HepG2 (cell line): Measurements from ENCODE around the gene AKAP14. TPM values are rescaled to one million over a fixed set of nuclear protein-coding genes. Genes with fewer than 3 reads are reported as not detected.

Source experiments
- ARNT2 ChIP-seq: sonication (generic); formaldehyde crosslinking; IDR thresholded peaks from 2 replicates; pipeline ENCODE4 v1.8.0; 2022; ENCODE audit warnings: mild to moderate bottlenecking, low read depth, missing genetic modification reagents, moderate library complexity
- ATF2 ChIP-seq: sonication (generic); formaldehyde crosslinking; IDR thresholded peaks from 2 replicates; pipeline ENCODE4 v1.4.0; 2020; ENCODE audit warnings: missing genetic modification reagents
- BORCS8-MEF2B ChIP-seq: sonication (generic); formaldehyde crosslinking; IDR thresholded peaks from 2 replicates; pipeline ENCODE4 v1.8.0; 2022; ENCODE audit warnings: mild to moderate bottlenecking, missing genetic modification reagents
- CENPBD1 ChIP-seq: sonication (generic); formaldehyde crosslinking; IDR thresholded peaks from 2 replicates; pipeline ENCODE4 v1.8.0; 2022; ENCODE audit warnings: missing genetic modification reagents, low read depth, mild to moderate bottlenecking, borderline replicate concordance
- FOXA3 ChIP-seq: IDR thresholded peaks from 2 replicates; pipeline ENCODE4 v1.6.1; 2016; ENCODE audit warnings: missing genetic modification reagents, missing compliant biosample characterization
- GATAD1 ChIP-seq: IDR thresholded peaks from 2 replicates; pipeline ENCODE4 v1.6.1; 2016; ENCODE audit warnings: missing genetic modification reagents, missing compliant biosample characterization
- GMEB1 ChIP-seq: sonication (generic); formaldehyde crosslinking; IDR thresholded peaks from 2 replicates; pipeline ENCODE4 v1.5.1; 2020; ENCODE audit warnings: missing genetic modification reagents, mild to moderate bottlenecking, borderline replicate concordance
- HDAC1 ChIP-seq: sonication (generic); formaldehyde crosslinking; IDR thresholded peaks from 2 replicates; pipeline ENCODE4 v1.5.1; 2020; ENCODE audit warnings: mild to moderate bottlenecking, missing genetic modification reagents
- HIVEP1 ChIP-seq: sonication (generic); formaldehyde crosslinking; IDR thresholded peaks from 2 replicates; pipeline ENCODE4 v1.4.0; 2020; ENCODE audit warnings: mild to moderate bottlenecking, missing genetic modification reagents
- HNRNPLL ChIP-seq: fragments of 200-400 bp; formaldehyde crosslinking; IDR thresholded peaks from 2 replicates; pipeline ENCODE4 v1.6.1; 2017; ENCODE audit warnings: mild to moderate bottlenecking, low read depth, low read length; ENCODE audit not compliant: poor library complexity, severe bottlenecking
- KDM5A ChIP-seq: fragments of 200-600 bp; sonication (generic); IDR thresholded peaks from 2 replicates; pipeline ENCODE4 v1.7.0; 2018; ENCODE audit warnings: antibody characterized with exemption, mild to moderate bottlenecking, low read length, borderline replicate concordance
- MXD4 ChIP-seq: IDR thresholded peaks from 2 replicates; pipeline ENCODE4 v1.6.1; 2016; ENCODE audit warnings: mild to moderate bottlenecking, missing biosample characterization, missing genetic modification reagents
- MXI1 ChIP-seq: IDR thresholded peaks from 3 replicates; pipeline ENCODE4 v1.6.1; 2012; ENCODE audit warnings: low read depth, low read length, inconsistent platforms, borderline replicate concordance
- MYC ChIP-seq: sonication (generic); formaldehyde crosslinking; IDR thresholded peaks from 2 replicates; pipeline ENCODE4 v1.9.0; 2021; ENCODE audit warnings: missing genetic modification reagents, borderline replicate concordance
- PHF8 ChIP-seq: sonication (generic); formaldehyde crosslinking; IDR thresholded peaks from 2 replicates; pipeline ENCODE4 v1.5.0; 2020; ENCODE audit warnings: missing genetic modification reagents
- RBFOX2 ChIP-seq: fragments of 200-400 bp; formaldehyde crosslinking; IDR thresholded peaks from 2 replicates; pipeline ENCODE4 v1.6.1; 2017; ENCODE audit warnings: low read depth, mild to moderate bottlenecking, low read length
- YY1 ChIP-seq: IDR thresholded peaks from 2 replicates; pipeline ENCODE4 v1.6.1; 2011; ENCODE audit warnings: low read length, low read depth, moderate library complexity, mild to moderate bottlenecking; ENCODE audit not compliant: insufficient read depth, insufficient replicate concordance
- ZNF142 ChIP-seq: sonication (generic); formaldehyde crosslinking; IDR thresholded peaks from 2 replicates; pipeline ENCODE4 v1.4.0; 2020; ENCODE audit warnings: missing genetic modification reagents
- ZNF251 ChIP-seq: sonication (generic); formaldehyde crosslinking; IDR thresholded peaks from 2 replicates; pipeline ENCODE4 v1.9.0; 2021; ENCODE audit warnings: mild to moderate bottlenecking, missing genetic modification reagents
- polyA plus RNA-seq, 8 experiments: library from polyadenylated mRNA; depleted of rRNA in 3 of 8; stranded (reverse) in 7 of 8; unstranded in 1 of 8; fragments of >200 nt; fragmentation: Illumina TruSeq in 4 of 8; extraction: Trizol in 4 of 8; gene quantifications; 2 replicates each; pipeline versions ENCODE4 v1.2.1 to v1.2.3, GENCODE V29; 2011 to 2016; ENCODE audit warnings: low read depth in 4 of 8, missing spikeins in 1 of 8, mixed read lengths in 1 of 8; ENCODE audit not compliant: insufficient read depth in 1 of 8
- total RNA-seq, 5 experiments: library from RNA; depleted of rRNA; stranded (reverse); fragments of >200 nt; fragmentation: Illumina TruSeq; extraction: Trizol; gene quantifications; 2 replicates each; pipeline ENCODE4 v1.2.3, GENCODE V29; 2016; ENCODE audit warnings: low read depth in 1 of 5

Gene AKAP14
- total and polyA plus RNA-seq, 2 of the 13 experiments (the other 11 are each of a cell fraction or from before 2014, with no cell fraction given), result 0.20 to 1.7 TPM

GRCh38 chrX:119852382-119853353 lies 43.0 kb upstream of the AKAP14 start, which contains the start of gene UPF3B (continued):
- TF ChIP-seq PHF8 (CRISPR knock-in tag), result peak; percentile 83
- TF ChIP-seq YY1, result peak; percentile 94
- TF ChIP-seq ZNF142, result no peak
- TF ChIP-seq ZNF251 (CRISPR knock-in tag), result no peak
- TF ChIP-seq HDAC1 (CRISPR knock-in tag), result peak; percentile 25; the same call in 1 of the 2 replicates
- TF ChIP-seq MXI1, result peak; percentile 65; the same call in 1 of the 3 replicates
- no peak for TF ChIP-seq MXD4 (CRISPR knock-in tag)
- peak; percentile 33; the same call in 1 of the 2 replicates for TF ChIP-seq MYC
- TF ChIP-seq KDM5A, result peak; percentile 76; the same call in 1 of the 2 replicates
- TF ChIP-seq ATF2 (CRISPR knock-in tag), result no peak
- peak; percentile 26; the same call in 1 of the 2 replicates for TF ChIP-seq GMEB1
- TF ChIP-seq FOXA3 (CRISPR knock-in tag), result 0 out of 2 replicates have a peak, but pooled peaks have one; percentile 4
- peak; percentile 78; the same call in 1 of the 2 replicates for TF ChIP-seq ARNT2 (CRISPR knock-in tag)
- peak; percentile 53; the same call in 1 of the 2 replicates for TF ChIP-seq HIVEP1 (CRISPR knock-in tag)
- peak; percentile 60 for TF ChIP-seq GATAD1 (CRISPR knock-in tag)
- TF ChIP-seq HNRNPLL, result peak; percentile 43
- peak; percentile 66 for TF ChIP-seq RBFOX2
- no peak for TF ChIP-seq BORCS8-MEF2B
- TF ChIP-seq CENPBD1 (CRISPR knock-in tag), result no peak
